PC-3 (cell line): Measurements from ENCODE around the gene DNLZ. TPM values are rescaled to one million over a fixed set of nuclear protein-coding genes. Genes with fewer than 3 reads are reported as not detected.

Experiments
- ATAC-seq: fragments of 200-7000 bp; cut with Tn5 transposase; 2 replicates; pipeline ENCODE4 v1.9.1; 2020; ENCODE audit warnings: mild to moderate bottlenecking, moderate library complexity
- BruUV-seq: library from RNA; stranded (reverse); fragments of 400-500 nt; replicated peaks from 2 replicates; lab custom pipeline; 2021; lab: Mats Ljungman, UMichigan
- CTCF ChIA-PET: fragments of 300-600 bp; sonication (Branson Sonifier 250); formaldehyde crosslinking; loops from one replicate; lab custom pipeline; 2022; ENCODE audit warnings: antibody characterized with exemption; lab: Charles Lee
- POLR2A ChIA-PET: fragments of 300-600 bp; sonication (Branson Sonifier 250); formaldehyde crosslinking; loops from one replicate; lab custom pipeline; 2022; ENCODE audit warnings: antibody characterized with exemption; ENCODE audit not compliant: unreplicated experiment; lab: Charles Lee
- DNase-seq: peaks from one replicate; pipeline ENCODE4 v3.0.0-alpha.2; 2015
- H2AFZ ChIP-seq: fragments of 300-600 bp; sonication (generic); 2 replicates; pipeline ENCODE4 v1.6.0; 2016; ENCODE audit warnings: antibody characterized with exemption, low read length
- H3F3A ChIP-seq: fragments of 300-600 bp; sonication (generic); one replicate; pipeline ENCODE4 v1.6.0; 2017; ENCODE audit warnings: antibody characterized with exemption, low read length, control low read depth, mild to moderate bottlenecking; ENCODE audit not compliant: unreplicated experiment
- H3K27ac ChIP-seq: fragments of 300-600 bp; sonication (generic); 2 replicates; pipeline ENCODE4 v1.5.1; 2016; ENCODE audit warnings: mild to moderate bottlenecking, low read length
- H3K27me3 ChIP-seq: fragments of 300-600 bp; sonication (generic); 2 replicates; pipeline ENCODE4 v1.6.1; 2016; ENCODE audit warnings: low read length, mixed read lengths
- H3K36me3 ChIP-seq: fragments of 300-600 bp; sonication (generic); 2 replicates; pipeline ENCODE4 v1.6.1; 2016; ENCODE audit warnings: low read depth, mixed run types, low read length, mixed read lengths
- H3K4me1 ChIP-seq: fragments of 300-600 bp; sonication (generic); 2 replicates; pipeline ENCODE4 v1.5.1; 2016; ENCODE audit warnings: low read length; ENCODE audit not compliant: insufficient read depth
- H3K4me2 ChIP-seq: fragments of 300-600 bp; sonication (generic); 2 replicates; pipeline ENCODE4 v1.6.0; 2016; ENCODE audit warnings: low read length
- H3K4me3 ChIP-seq: fragments of 300-600 bp; sonication (generic); 2 replicates; pipeline ENCODE4 v1.5.1; 2016; ENCODE audit warnings: mild to moderate bottlenecking, low read length, mixed read lengths
- H3K79me2 ChIP-seq: fragments of 300-600 bp; sonication (generic); 2 replicates; pipeline ENCODE4 v1.6.1; 2017; ENCODE audit warnings: low read length, mixed read lengths
- H3K9ac ChIP-seq: fragments of 300-600 bp; sonication (generic); 2 replicates; pipeline ENCODE4 v1.6.0; 2016; ENCODE audit warnings: mild to moderate bottlenecking, low read length
- H3K9me2 ChIP-seq: fragments of 300-600 bp; sonication (generic); replicated peaks from 2 replicates; pipeline ENCODE4 v1.6.1; 2016; ENCODE audit warnings: mixed run types, low read length, mixed read lengths
- H3K9me3 ChIP-seq: fragments of 300-600 bp; sonication (generic); 2 replicates; pipeline ENCODE4 v1.6.1; 2016; ENCODE audit warnings: low read length, mixed read lengths
- H4K20me1 ChIP-seq: fragments of 300-600 bp; sonication (generic); 2 replicates; pipeline ENCODE4 v1.6.1; 2016; ENCODE audit warnings: low read length, mixed read lengths
- EZH2 ChIP-seq: fragments of 300-600 bp; sonication (generic); IDR thresholded peaks from one replicate; pipeline ENCODE4 v1.6.1; 2017; ENCODE audit warnings: antibody characterized with exemption, mild to moderate bottlenecking, low read length; ENCODE audit not compliant: unreplicated experiment
- EZH2phosphoT487 ChIP-seq: fragments of 300-600 bp; sonication (generic); IDR thresholded peaks from 2 replicates; pipeline ENCODE4 v1.6.1; 2018; ENCODE audit warnings: mild to moderate bottlenecking, antibody characterized with exemption, low read length, borderline replicate concordance
- intact Hi-C: fragments of 100-400 bp; cut with micrococcal nuclease; formaldehyde crosslinking; loops from 2 replicates; pipeline ENCODE4 v1.9.0; 2023
- total RNA-seq: library from RNA; depleted of rRNA; stranded (reverse); fragments of >200 nt; gene quantifications from 2 replicates; pipeline ENCODE4 v1.2.3, GENCODE V29; 2014
- TF ChIP-seq, protein P1 (sequence below): fragments of 300-600 bp; sonication (generic); conservative IDR thresholded peaks from 2 replicates; pipeline ENCODE4 v1.5.1; 2017; ENCODE audit warnings: antibody characterized with exemption, low read depth, mild to moderate bottlenecking, low read length

Gene DNLZ
- total RNA-seq, 1 experiment from 2014 or later = 51.4 TPM

DNA sequence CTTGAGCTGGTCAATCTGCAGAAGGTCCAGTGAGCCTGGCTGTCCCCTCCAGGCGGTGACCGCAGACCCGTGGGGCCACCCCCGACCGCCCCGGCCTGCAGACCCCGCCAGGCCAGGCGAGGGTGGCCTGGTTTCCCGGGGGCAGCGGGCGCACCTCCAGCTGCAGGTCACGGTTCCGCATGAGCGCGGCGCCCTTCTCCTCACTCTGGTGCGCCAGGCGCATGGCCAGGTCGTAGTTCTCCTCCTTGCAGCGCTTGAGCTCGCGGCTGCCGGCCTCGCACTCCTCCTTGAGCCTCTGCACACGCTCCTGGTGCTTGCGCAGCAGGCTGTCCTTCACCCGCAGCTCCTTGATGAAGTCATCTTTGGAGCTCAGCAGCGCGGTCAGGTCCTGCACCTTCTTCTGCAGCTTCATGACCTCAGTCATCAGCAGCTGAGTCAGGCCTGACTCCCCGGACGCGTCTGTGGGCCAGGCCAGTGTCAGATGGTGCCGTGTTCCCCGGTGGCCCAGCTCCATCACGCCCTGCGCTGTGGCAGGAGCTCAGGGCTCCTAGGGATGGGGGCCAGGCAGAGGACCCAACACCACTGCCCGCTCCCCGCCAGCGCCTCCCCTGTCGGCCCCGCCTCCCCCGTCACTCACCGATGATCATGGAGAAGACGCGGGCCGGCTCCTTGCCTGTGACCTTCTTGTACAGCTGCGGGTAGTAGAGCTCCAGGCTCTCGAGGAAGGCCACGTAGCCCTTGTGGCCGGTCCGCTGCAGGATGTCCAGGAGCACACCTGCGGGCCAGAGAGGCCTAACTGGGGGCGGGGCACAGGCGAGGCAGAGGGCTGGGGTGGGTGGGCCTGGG lies 7.4 kb upstream of the DNLZ start:
- H3K27me3 ChIP-seq = no peaks in the 10 kb centered on the region
- no peaks in the 10 kb centered on the region for H4K20me1 ChIP-seq
- intact Hi-C loops = no loop called here
- no peak overlapping the region for H3K9ac ChIP-seq
- H3K36me3 ChIP-seq = no peaks in the 10 kb centered on the region
- no peak for TF ChIP-seq EZH2phosphoT487
- no TSS peak for BruUV-seq
- no peaks in the 10 kb centered on the region for H3K79me2 ChIP-seq
- ATAC-seq (peak; percentile 23; the same call in 1 of the 2 replicates), DNase-seq (no peak)
- ChIA-PET CTCF (no interaction called here), POLR2A (interaction anchor here (0.7 kb wide), 1 partner anchor 8 kb away, joined by 3 read pairs; no protein-coding TSS in a partner anchor)
- H3K27ac ChIP-seq = no peak overlapping the region
- H3K9me2 ChIP-seq = no peaks in the 10 kb centered on the region
- no peaks in the 10 kb centered on the region for H3K9me3 ChIP-seq
- H3F3A ChIP-seq = no peaks in the 10 kb centered on the region
- H3K4me1 ChIP-seq = no peaks in the 10 kb centered on the region
- H2AFZ ChIP-seq = no peak overlapping the region
- no peak overlapping the region for H3K4me3 ChIP-seq
- no peak overlapping the region for H3K4me2 ChIP-seq

DNA sequence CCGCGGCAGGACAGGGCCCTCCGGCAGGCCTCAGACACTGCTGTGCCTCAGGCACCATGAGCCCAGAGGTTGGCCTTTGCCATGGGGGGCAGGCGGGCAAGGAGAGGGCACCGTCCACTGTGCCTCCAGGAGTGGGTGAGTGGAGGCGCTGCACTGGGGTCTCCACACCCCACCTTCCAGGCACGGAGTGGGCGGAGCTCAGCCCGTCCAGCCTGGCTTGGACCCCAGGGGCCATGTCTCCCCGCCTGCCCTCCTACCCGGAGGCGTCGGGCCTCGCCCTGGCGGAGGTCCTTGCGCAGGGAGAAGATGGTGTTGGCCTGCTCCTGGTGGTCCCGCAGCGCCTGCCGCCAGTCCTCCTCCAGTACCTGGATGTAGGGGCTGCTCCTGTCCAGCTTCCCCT lies 6.5 kb upstream of the DNLZ start:
- Histone ChIP-seq H3K9ac (no peak overlapping the region), H3K4me3 (no peak overlapping the region), H3K79me2 (no peaks in the 10 kb centered on the region), H3K9me2 (no peaks in the 10 kb centered on the region), H2AFZ (no peak overlapping the region), H3K4me2 (no peak overlapping the region), H3K27ac (no peak overlapping the region), H3K4me1 (no peaks in the 10 kb centered on the region), H3F3A (no peaks in the 10 kb centered on the region), H3K27me3 (no peaks in the 10 kb centered on the region), H3K9me3 (no peaks in the 10 kb centered on the region), H3K36me3 (no peaks in the 10 kb centered on the region), H4K20me1 (no peaks in the 10 kb centered on the region)
- ATAC-seq = no peak
- no TSS peak for BruUV-seq
- ChIA-PET CTCF (no interaction called here), POLR2A (no interaction called here)
- TF ChIP-seq EZH2 (no peak), EZH2phosphoT487 (no peak)
- TF ChIP-seq, protein P1, sequence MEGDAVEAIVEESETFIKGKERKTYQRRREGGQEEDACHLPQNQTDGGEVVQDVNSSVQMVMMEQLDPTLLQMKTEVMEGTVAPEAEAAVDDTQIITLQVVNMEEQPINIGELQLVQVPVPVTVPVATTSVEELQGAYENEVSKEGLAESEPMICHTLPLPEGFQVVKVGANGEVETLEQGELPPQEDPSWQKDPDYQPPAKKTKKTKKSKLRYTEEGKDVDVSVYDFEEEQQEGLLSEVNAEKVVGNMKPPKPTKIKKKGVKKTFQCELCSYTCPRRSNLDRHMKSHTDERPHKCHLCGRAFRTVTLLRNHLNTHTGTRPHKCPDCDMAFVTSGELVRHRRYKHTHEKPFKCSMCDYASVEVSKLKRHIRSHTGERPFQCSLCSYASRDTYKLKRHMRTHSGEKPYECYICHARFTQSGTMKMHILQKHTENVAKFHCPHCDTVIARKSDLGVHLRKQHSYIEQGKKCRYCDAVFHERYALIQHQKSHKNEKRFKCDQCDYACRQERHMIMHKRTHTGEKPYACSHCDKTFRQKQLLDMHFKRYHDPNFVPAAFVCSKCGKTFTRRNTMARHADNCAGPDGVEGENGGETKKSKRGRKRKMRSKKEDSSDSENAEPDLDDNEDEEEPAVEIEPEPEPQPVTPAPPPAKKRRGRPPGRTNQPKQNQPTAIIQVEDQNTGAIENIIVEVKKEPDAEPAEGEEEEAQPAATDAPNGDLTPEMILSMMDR = no peak
- DNase-seq = no peak
- intact Hi-C loops = no loop called here

DNA sequence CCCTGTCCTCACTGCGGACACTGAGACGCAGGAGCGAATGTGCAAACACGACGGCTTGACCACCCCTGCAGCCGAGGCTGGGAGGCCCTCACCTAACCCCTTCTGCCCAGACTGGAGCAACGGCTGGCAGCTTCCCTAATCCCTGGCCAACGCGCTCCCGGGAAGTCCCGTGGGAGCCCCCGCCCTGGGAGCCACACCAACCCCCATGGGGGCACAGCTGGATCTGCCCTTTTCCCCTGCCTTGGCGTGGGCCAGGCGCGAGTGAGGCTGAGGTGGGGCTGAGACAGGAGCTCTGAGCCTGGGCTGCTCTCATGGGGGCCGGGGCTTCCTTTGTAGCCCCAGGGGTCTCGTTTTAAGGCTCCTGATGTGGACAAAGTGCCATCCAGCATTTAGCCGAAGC lies 4.6 kb upstream of the DNLZ start:
- intact Hi-C loops = no loop called here
- H3K27me3 ChIP-seq = no peaks in the 10 kb centered on the region
- no peaks in the 10 kb centered on the region for H3K36me3 ChIP-seq
- H3K4me2 ChIP-seq = no peak overlapping the region
- DNase-seq (no peak), ATAC-seq (no peak)
- ChIA-PET POLR2A (no interaction called here), CTCF (no interaction called here)
- no peaks in the 10 kb centered on the region for H3K9me3 ChIP-seq
- no peak overlapping the region for H3K4me3 ChIP-seq
- no peak overlapping the region for H3K9ac ChIP-seq
- TF ChIP-seq EZH2 (no peak), EZH2phosphoT487 (no peak)
- TF ChIP-seq, protein P1 = no peak
- H3K9me2 ChIP-seq = no peaks in the 10 kb centered on the region
- no peaks in the 10 kb centered on the region for H4K20me1 ChIP-seq
- no peak overlapping the region for H2AFZ ChIP-seq
- no peaks in the 10 kb centered on the region for H3F3A ChIP-seq
- no peak overlapping the region for H3K27ac ChIP-seq
- H3K4me1 ChIP-seq = peaks cover 5% of the 10 kb centered on the region; the same call in 1 of the 2 replicates
- BruUV-seq = no TSS peak
- no peaks in the 10 kb centered on the region for H3K79me2 ChIP-seq
